ENCODE results near the gene CCM2L. TPM values are rescaled to one million over a fixed set of nuclear protein-coding genes. Genes with fewer than 3 reads are reported as not detected.

Gene CCM2L
- total and polyA plus RNA-seq, 2 donors (not counting 1 experiment from before 2014, with no cell fraction given), result not detected

DNA sequence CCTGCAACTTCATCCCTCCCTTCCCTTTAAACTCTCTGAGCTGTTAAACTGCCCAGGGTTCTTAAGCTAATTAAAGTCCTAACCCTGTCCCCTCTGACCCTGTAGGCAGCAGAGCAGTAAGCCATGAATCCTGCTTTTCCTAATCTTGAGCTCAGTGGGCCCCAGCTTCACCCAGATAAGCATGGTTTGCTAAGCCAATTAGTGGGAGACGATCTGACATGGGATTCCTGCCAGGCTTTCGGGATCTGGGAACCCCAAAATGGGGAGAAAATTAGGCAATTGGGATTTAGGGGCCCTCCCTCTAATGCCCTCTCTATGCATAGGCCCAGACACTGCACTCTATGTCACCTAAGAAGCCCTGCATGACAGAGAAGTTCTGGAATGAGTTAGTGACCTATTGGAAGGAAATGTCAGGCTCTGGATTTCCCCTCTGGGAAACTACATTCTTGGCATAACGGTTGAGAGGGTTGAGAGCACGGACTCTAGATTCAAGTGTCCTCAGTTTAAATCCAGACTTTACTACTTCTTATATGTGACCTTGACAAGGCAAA lies 37.7 kb upstream of the CCM2L start:
- DNase-seq (no peak), ATAC-seq (ENCODE audit: low read depth) (no peak)
- Mint-ChIP-seq H3K4me1 (peaks cover 6% of the 10 kb centered on the region), H3K27ac (no peak overlapping the region), H3K4me3 (no peak overlapping the region), H3K27me3 (peaks cover 59% of the 10 kb centered on the region), H3K9me3 (ENCODE audit: insufficient read depth) (no peaks in the 10 kb centered on the region)
- ChIA-PET POLR2A (no interaction called here), CTCF (no interaction called here)
- Histone ChIP-seq H3K4me3 (ENCODE audit: control extremely low read depth in 1 of 5, extremely low read depth in 1 of 5, insufficient read depth in 1 of 5, low read depth in 2 of 5, low read length in 4 of 5) (no peak overlapping the region), H4K20me1 (ENCODE audit: control insufficient read depth, insufficient read depth, low read length, poor library complexity, severe bottlenecking) (no peaks in the 10 kb centered on the region), H3K9ac (ENCODE audit: low read length) (no peak overlapping the region), H3K4me1 (ENCODE audit: control insufficient read depth in 2 of 2, insufficient read depth in 2 of 2, low read length in 2 of 2) (peaks cover 6 to 11% of the 10 kb centered on the region in 2 donors), H3K27me3 (replicated peaks in 1 of 4; ENCODE audit: control extremely low read depth in 1 of 4, control insufficient read depth in 3 of 4, insufficient read depth in 4 of 4, low read length in 3 of 4) (peaks cover 0 to 37% (median 9%) of the 10 kb centered on the region in 4 experiments), H2AFZ (ENCODE audit: insufficient read depth, low read depth, low read length, poor library complexity, severe bottlenecking) (no peak overlapping the region), H3K36me3 (replicated peaks in 1 of 2; ENCODE audit: control extremely low read depth in 1 of 2, control insufficient read depth in 1 of 2, extremely low read depth in 1 of 2, insufficient read depth in 2 of 2, low read length in 1 of 2) (no peaks in the 10 kb centered on the region), H3K4me2 (replicated peaks; ENCODE audit: low read depth, low read length, poor library complexity, severe bottlenecking) (no peak overlapping the region), H3K27ac (ENCODE audit: low read length in 2 of 2) (no peak overlapping the region), H3K9me3 (ENCODE audit: control extremely low read depth in 1 of 3, control insufficient read depth in 2 of 3, insufficient read depth in 1 of 3, low read length in 2 of 3) (peaks cover 0 to 6% (median 0%) of the 10 kb centered on the region in 3 donors), H3K79me2 (ENCODE audit: control insufficient read depth, insufficient read depth, low read length) (no peaks in the 10 kb centered on the region)
- TF ChIP-seq EZH2 (IDR thresholded peaks at IDR 0.05; ENCODE audit: borderline replicate concordance, insufficient read depth, low read depth, low read length, poor library complexity, severe bottlenecking), result no peak
- 100% methylated on average over 1 of the region's 4 CpGs for WGBS (ENCODE audit: insufficient coverage)
- intact Hi-C loops (cut with micrococcal nuclease), result no loop called here

DNA sequence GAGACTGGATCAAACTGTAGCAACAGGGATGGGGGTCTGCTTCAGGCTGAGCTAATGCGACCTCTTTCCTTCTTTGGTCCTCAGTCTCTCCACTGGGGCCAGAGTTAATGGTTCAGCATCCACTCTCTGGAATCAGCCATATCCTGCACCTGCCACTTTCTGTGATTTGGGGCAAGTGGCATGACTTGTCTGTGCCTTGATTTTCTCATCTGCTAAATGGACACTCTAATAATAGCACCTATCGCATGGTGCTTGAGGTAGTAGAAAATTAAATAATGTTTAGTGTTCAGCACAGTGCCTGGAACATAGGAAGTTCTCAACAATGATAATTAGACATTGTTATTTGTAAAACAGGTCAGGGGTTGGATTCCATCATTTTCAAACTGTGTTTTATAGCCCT lies 35.9 kb upstream of the CCM2L start:
- intact Hi-C loops (cut with micrococcal nuclease), result no loop called here
- Mint-ChIP-seq H3K9me3 (ENCODE audit: insufficient read depth) (no peaks in the 10 kb centered on the region), H3K27me3 (peaks cover 56% of the 10 kb centered on the region), H3K27ac (no peak overlapping the region), H3K4me3 (no peak overlapping the region), H3K4me1 (no peaks in the 10 kb centered on the region)
- WGBS (ENCODE audit: insufficient coverage), result 100% methylated on average over 1 of the region's 2 CpGs
- Histone ChIP-seq H3K4me1 (ENCODE audit: control insufficient read depth in 2 of 2, insufficient read depth in 2 of 2, low read length in 2 of 2) (no peaks in the 10 kb centered on the region), H3K9me3 (ENCODE audit: control extremely low read depth in 1 of 3, control insufficient read depth in 2 of 3, insufficient read depth in 1 of 3, low read length in 2 of 3) (no peaks in the 10 kb centered on the region), H3K79me2 (ENCODE audit: control insufficient read depth, insufficient read depth, low read length) (no peaks in the 10 kb centered on the region), H3K27ac (ENCODE audit: low read length in 2 of 2) (no peak overlapping the region), H3K36me3 (replicated peaks in 1 of 2; ENCODE audit: control extremely low read depth in 1 of 2, control insufficient read depth in 1 of 2, extremely low read depth in 1 of 2, insufficient read depth in 2 of 2, low read length in 1 of 2) (no peaks in the 10 kb centered on the region), H3K4me2 (replicated peaks; ENCODE audit: low read depth, low read length, poor library complexity, severe bottlenecking) (no peak overlapping the region), H3K27me3 (replicated peaks in 1 of 4; ENCODE audit: control extremely low read depth in 1 of 4, control insufficient read depth in 3 of 4, insufficient read depth in 4 of 4, low read length in 3 of 4) (peaks cover 0 to 26% (median 5%) of the 10 kb centered on the region in 4 experiments), H4K20me1 (ENCODE audit: control insufficient read depth, insufficient read depth, low read length, poor library complexity, severe bottlenecking) (no peaks in the 10 kb centered on the region), H3K9ac (ENCODE audit: low read length) (no peak overlapping the region), H3K4me3 (ENCODE audit: control extremely low read depth in 1 of 5, extremely low read depth in 1 of 5, insufficient read depth in 1 of 5, low read depth in 2 of 5, low read length in 4 of 5) (no peak overlapping the region), H2AFZ (ENCODE audit: insufficient read depth, low read depth, low read length, poor library complexity, severe bottlenecking) (no peak overlapping the region)
- ATAC-seq (ENCODE audit: low read depth), result no peak
- TF ChIP-seq, protein P1, sequence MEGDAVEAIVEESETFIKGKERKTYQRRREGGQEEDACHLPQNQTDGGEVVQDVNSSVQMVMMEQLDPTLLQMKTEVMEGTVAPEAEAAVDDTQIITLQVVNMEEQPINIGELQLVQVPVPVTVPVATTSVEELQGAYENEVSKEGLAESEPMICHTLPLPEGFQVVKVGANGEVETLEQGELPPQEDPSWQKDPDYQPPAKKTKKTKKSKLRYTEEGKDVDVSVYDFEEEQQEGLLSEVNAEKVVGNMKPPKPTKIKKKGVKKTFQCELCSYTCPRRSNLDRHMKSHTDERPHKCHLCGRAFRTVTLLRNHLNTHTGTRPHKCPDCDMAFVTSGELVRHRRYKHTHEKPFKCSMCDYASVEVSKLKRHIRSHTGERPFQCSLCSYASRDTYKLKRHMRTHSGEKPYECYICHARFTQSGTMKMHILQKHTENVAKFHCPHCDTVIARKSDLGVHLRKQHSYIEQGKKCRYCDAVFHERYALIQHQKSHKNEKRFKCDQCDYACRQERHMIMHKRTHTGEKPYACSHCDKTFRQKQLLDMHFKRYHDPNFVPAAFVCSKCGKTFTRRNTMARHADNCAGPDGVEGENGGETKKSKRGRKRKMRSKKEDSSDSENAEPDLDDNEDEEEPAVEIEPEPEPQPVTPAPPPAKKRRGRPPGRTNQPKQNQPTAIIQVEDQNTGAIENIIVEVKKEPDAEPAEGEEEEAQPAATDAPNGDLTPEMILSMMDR (IDR thresholded peaks at IDR 0.05), result no peak
- no peak for TF ChIP-seq EZH2 (IDR thresholded peaks at IDR 0.05; ENCODE audit: borderline replicate concordance, insufficient read depth, low read depth, low read length, poor library complexity, severe bottlenecking)
- POLR2A ChIA-PET, result no interaction called here
- CTCF ChIA-PET, result no interaction called here
- no peak for DNase-seq
